Measurements from ENCODE around the gene THAP3. TPM values are rescaled to one million over a fixed set of nuclear protein-coding genes. Genes with fewer than 3 reads are reported as not detected.

The THAP3 gene
- total and polyA plus RNA-seq, 2 donors (not counting 1 experiment from before 2014, with no cell fraction given), result 20.2 to 30.4 TPM

- ChIA-PET POLR2A (no interaction called here), CTCF (interaction anchor here (0.6 to 1.5 kb wide), 2 partner anchors 9 to 11 kb away, joined by 3 to 7 read pairs; partner anchors contain the start of gene KLHL21)
- 2% methylated on average over 71 of the region's 82 CpGs for WGBS (ENCODE audit: insufficient coverage)
- peaks cover 4% of the 10 kb centered on the region for H4K20me1 ChIP-seq (ENCODE audit: control insufficient read depth, insufficient read depth, low read length, poor library complexity, severe bottlenecking)
- peaks cover 0 to 7% of the 10 kb centered on the region in 2 experiments for H3K36me3 ChIP-seq (replicated peaks in 1 of 2; ENCODE audit: control extremely low read depth in 1 of 2, control insufficient read depth in 1 of 2, extremely low read depth in 1 of 2, insufficient read depth in 2 of 2, low read length in 1 of 2)
- H3K27ac ChIP-seq (ENCODE audit: low read length in 2 of 2), result no peak overlapping the region
- no peaks in the 10 kb centered on the region for H3K27me3 ChIP-seq (replicated peaks in 1 of 4; ENCODE audit: control extremely low read depth in 1 of 4, control insufficient read depth in 3 of 4, insufficient read depth in 4 of 4, low read length in 3 of 4)
- peak overlapping the region in 4 of 5 experiments; percentile 28 to 86 (median 74) for H3K4me3 ChIP-seq (ENCODE audit: control extremely low read depth in 1 of 5, extremely low read depth in 1 of 5, insufficient read depth in 1 of 5, low read depth in 2 of 5, low read length in 4 of 5)
- H3K4me1 ChIP-seq (ENCODE audit: control insufficient read depth in 2 of 2, insufficient read depth in 2 of 2, low read length in 2 of 2), result peaks cover 11 to 14% of the 10 kb centered on the region in 2 donors
- Mint-ChIP-seq H3K27ac (peak overlapping the region; percentile 65), H3K9me3 (ENCODE audit: insufficient read depth) (no peaks in the 10 kb centered on the region), H3K27me3 (no peaks in the 10 kb centered on the region), H3K4me1 (peaks cover 17% of the 10 kb centered on the region), H3K4me3 (peak overlapping the region; percentile 86)
- H3K9me3 ChIP-seq (ENCODE audit: control extremely low read depth in 1 of 3, control insufficient read depth in 2 of 3, insufficient read depth in 1 of 3, low read length in 2 of 3), result no peaks in the 10 kb centered on the region
- peaks cover 16% of the 10 kb centered on the region for H3K79me2 ChIP-seq (ENCODE audit: control insufficient read depth, insufficient read depth, low read length)
- TF ChIP-seq CTCF (IDR thresholded peaks at IDR 0.05), result no peak
- TF ChIP-seq EZH2 (IDR thresholded peaks at IDR 0.05; ENCODE audit: borderline replicate concordance, insufficient read depth, low read depth, low read length, poor library complexity, severe bottlenecking), result no peak
- peak overlapping the region; percentile 61 for H2AFZ ChIP-seq (ENCODE audit: insufficient read depth, low read depth, low read length, poor library complexity, severe bottlenecking)
- ATAC-seq (ENCODE audit: low read depth) (no peak), DNase-seq (peak; percentile 37)
- peak overlapping the region; percentile 99 for H3K4me2 ChIP-seq (replicated peaks; ENCODE audit: low read depth, low read length, poor library complexity, severe bottlenecking)
- intact Hi-C loops (cut with micrococcal nuclease), result no loop called here
- H3K9ac ChIP-seq (ENCODE audit: low read length), result peak overlapping the region; percentile 61
These were observed 9.5 kb upstream of the THAP3 start for GRCh38 chr1:6614929-6615785.

DNA sequence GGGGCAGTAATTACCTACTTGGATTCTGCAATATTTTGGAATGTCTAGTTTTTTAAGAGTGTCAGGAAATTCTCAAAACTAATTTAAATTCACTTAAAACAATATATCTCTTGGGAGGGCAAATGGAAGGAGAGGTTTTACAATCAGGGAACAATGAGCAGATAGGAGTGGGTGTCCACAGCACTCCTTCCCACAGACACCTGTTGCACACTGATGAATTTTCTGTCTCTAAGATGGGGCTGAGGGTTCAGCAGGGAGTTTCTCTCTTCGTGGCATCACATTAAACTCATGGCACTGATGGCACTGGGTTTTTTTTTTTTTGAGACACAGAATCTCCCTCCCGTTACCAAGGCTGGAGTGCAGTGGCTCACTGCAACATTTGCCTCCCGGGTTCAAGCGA, 5.6 kb upstream of the THAP3 start:
- H3K4me2 ChIP-seq (replicated peaks; ENCODE audit: low read depth, low read length, poor library complexity, severe bottlenecking), result no peak overlapping the region
- H3K9ac ChIP-seq (ENCODE audit: low read length), result no peak overlapping the region
- peaks cover 13% of the 10 kb centered on the region for H3K79me2 ChIP-seq (ENCODE audit: control insufficient read depth, insufficient read depth, low read length)
- ChIA-PET POLR2A (no interaction called here), CTCF (no interaction called here)
- no peak overlapping the region for H3K27ac ChIP-seq (ENCODE audit: low read length in 2 of 2)
- no peak overlapping the region for H3K4me3 ChIP-seq (ENCODE audit: control extremely low read depth in 1 of 5, extremely low read depth in 1 of 5, insufficient read depth in 1 of 5, low read depth in 2 of 5, low read length in 4 of 5)
- H3K27me3 ChIP-seq (replicated peaks in 1 of 4; ENCODE audit: control extremely low read depth in 1 of 4, control insufficient read depth in 3 of 4, insufficient read depth in 4 of 4, low read length in 3 of 4), result no peaks in the 10 kb centered on the region
- TF ChIP-seq EZH2 (IDR thresholded peaks at IDR 0.05; ENCODE audit: borderline replicate concordance, insufficient read depth, low read depth, low read length, poor library complexity, severe bottlenecking) (no peak), CTCF (IDR thresholded peaks at IDR 0.05) (no peak)
- DNase-seq (no peak), ATAC-seq (ENCODE audit: low read depth) (no peak)
- 83% methylated on average over 1 of the region's 4 CpGs for WGBS (ENCODE audit: insufficient coverage)
- Mint-ChIP-seq H3K4me1 (peaks cover 10% of the 10 kb centered on the region), H3K9me3 (ENCODE audit: insufficient read depth) (no peaks in the 10 kb centered on the region), H3K4me3 (no peak overlapping the region), H3K27ac (no peak overlapping the region), H3K27me3 (no peaks in the 10 kb centered on the region)
- no peaks in the 10 kb centered on the region for H3K9me3 ChIP-seq (ENCODE audit: control extremely low read depth in 1 of 3, control insufficient read depth in 2 of 3, insufficient read depth in 1 of 3, low read length in 2 of 3)
- intact Hi-C loops (cut with micrococcal nuclease), result no loop called here
- H2AFZ ChIP-seq (ENCODE audit: insufficient read depth, low read depth, low read length, poor library complexity, severe bottlenecking), result no peak overlapping the region
- peaks cover 6 to 7% of the 10 kb centered on the region in 2 donors for H3K4me1 ChIP-seq (ENCODE audit: control insufficient read depth in 2 of 2, insufficient read depth in 2 of 2, low read length in 2 of 2)
- H4K20me1 ChIP-seq (ENCODE audit: control insufficient read depth, insufficient read depth, low read length, poor library complexity, severe bottlenecking), result peaks cover under 1% of the 10 kb centered on the region
- H3K36me3 ChIP-seq (replicated peaks in 1 of 2; ENCODE audit: control extremely low read depth in 1 of 2, control insufficient read depth in 1 of 2, extremely low read depth in 1 of 2, insufficient read depth in 2 of 2, low read length in 1 of 2), result peaks cover 0 to 12% of the 10 kb centered on the region in 2 experiments
